Measurements from ENCODE around the gene SAA4.

The SAA4 gene

GRCh38 chr11:18188796-18189195 is 47.8 kb downstream of the SAA4 start:
- DNase-seq, result no peak

All from cerebellar nuclear complex (tissue), 1 donor.